Astrocyte (in vitro differentiated cells and primary cell): ENCODE data around the gene LMNA. TPM values are rescaled to one million over a fixed set of nuclear protein-coding genes. Genes with fewer than 3 reads are reported as not detected.

ENCODE experiments used
- DNase-seq: peaks from one replicate; pipeline ENCODE4 v3.0.0-alpha.2; 2010; ENCODE audit warnings: low read depth
- FAIRE-seq: peaks from 2 replicates; lab custom pipeline; 2011; peaks lifted over from hg19 to GRCh38; lab: Jason Lieb, UNC
- H2AFZ ChIP-seq: 2 replicates; pipeline ENCODE4 v1.6.0; 2012; ENCODE audit warnings: low read depth, low read length, inconsistent platforms
- H3K27ac ChIP-seq: 2 replicates; pipeline ENCODE4 v1.5.1; 2011; ENCODE audit warnings: low read depth, low read length, inconsistent platforms
- H3K27me3 ChIP-seq: 2 replicates; pipeline ENCODE4 v1.6.0; 2011; ENCODE audit warnings: low read length, inconsistent platforms; ENCODE audit not compliant: insufficient read depth
- H3K36me3 ChIP-seq: 2 replicates; pipeline ENCODE4 v1.5.1; 2011; ENCODE audit warnings: low read length, inconsistent platforms; ENCODE audit not compliant: insufficient read depth
- H3K4me1 ChIP-seq: 2 replicates; pipeline ENCODE4 v1.5.1; 2011; ENCODE audit warnings: low read length, inconsistent platforms; ENCODE audit not compliant: insufficient read depth
- H3K4me2 ChIP-seq: 2 replicates; pipeline ENCODE4 v1.6.0; 2012; ENCODE audit warnings: low read length, inconsistent platforms
- H3K4me3 ChIP-seq: 2 replicates; pipeline ENCODE4 v1.5.1; 2011; ENCODE audit warnings: low read depth, mild to moderate bottlenecking, low read length, inconsistent platforms; ENCODE audit not compliant: insufficient read depth
- H3K79me2 ChIP-seq: 2 replicates; pipeline ENCODE4 v1.6.0; 2012; ENCODE audit warnings: mild to moderate bottlenecking, low read length, inconsistent platforms; ENCODE audit not compliant: insufficient read depth
- H3K9ac ChIP-seq: 2 replicates; pipeline ENCODE4 v1.6.0; 2012; ENCODE audit warnings: mild to moderate bottlenecking, low read length, inconsistent platforms
- H3K9me3 ChIP-seq: 2 replicates; pipeline ENCODE4 v1.5.1; 2012; ENCODE audit warnings: low read depth, mild to moderate bottlenecking, low read length, inconsistent platforms; ENCODE audit not compliant: insufficient read depth
- H4K20me1 ChIP-seq: 2 replicates; pipeline ENCODE4 v1.6.0; 2012; ENCODE audit warnings: low read length, inconsistent platforms; ENCODE audit not compliant: insufficient read depth
- H3K27ac Mint-ChIP-seq: one replicate; pipeline ENCODE4 v1.8.0; 2021; ENCODE audit warnings: mild to moderate bottlenecking, mixed read lengths; ENCODE audit not compliant: unreplicated experiment
- H3K27me3 Mint-ChIP-seq: one replicate; pipeline ENCODE4 v1.8.0; 2021; ENCODE audit warnings: low read depth, mixed read lengths; ENCODE audit not compliant: unreplicated experiment
- H3K36me3 Mint-ChIP-seq: one replicate; pipeline ENCODE4 v1.8.0; 2021; ENCODE audit warnings: low read depth, mixed read lengths; ENCODE audit not compliant: unreplicated experiment
- H3K4me1 Mint-ChIP-seq: one replicate; pipeline ENCODE4 v1.8.0; 2021; ENCODE audit warnings: low read depth, mixed read lengths; ENCODE audit not compliant: unreplicated experiment
- H3K4me3 Mint-ChIP-seq: one replicate; pipeline ENCODE4 v1.8.0; 2021; ENCODE audit warnings: mild to moderate bottlenecking, moderate library complexity, mixed read lengths; ENCODE audit not compliant: unreplicated experiment
- H3K9me3 Mint-ChIP-seq: one replicate; pipeline ENCODE4 v1.8.0; 2021; ENCODE audit warnings: mild to moderate bottlenecking, mixed read lengths; ENCODE audit not compliant: unreplicated experiment
- EZH2 ChIP-seq: IDR thresholded peaks from 2 replicates; pipeline ENCODE4 v1.6.1; 2012; ENCODE audit warnings: mild to moderate bottlenecking, low read length, inconsistent platforms; ENCODE audit not compliant: insufficient read depth
- total RNA-seq: library from RNA; stranded (reverse); gene quantifications from 2 replicates; pipeline ENCODE4 v1.2.1, GENCODE V29; 2021
- TF ChIP-seq, protein P1 (sequence below): IDR thresholded peaks from 2 replicates; pipeline ENCODE4 v1.5.1; 2011; ENCODE audit warnings: low read depth, mild to moderate bottlenecking, inconsistent platforms, low read length, moderate library complexity; ENCODE audit not compliant: insufficient read depth

Gene LMNA
- total RNA-seq, 1 donor from 2014 or later, result 464 TPM

DNA sequence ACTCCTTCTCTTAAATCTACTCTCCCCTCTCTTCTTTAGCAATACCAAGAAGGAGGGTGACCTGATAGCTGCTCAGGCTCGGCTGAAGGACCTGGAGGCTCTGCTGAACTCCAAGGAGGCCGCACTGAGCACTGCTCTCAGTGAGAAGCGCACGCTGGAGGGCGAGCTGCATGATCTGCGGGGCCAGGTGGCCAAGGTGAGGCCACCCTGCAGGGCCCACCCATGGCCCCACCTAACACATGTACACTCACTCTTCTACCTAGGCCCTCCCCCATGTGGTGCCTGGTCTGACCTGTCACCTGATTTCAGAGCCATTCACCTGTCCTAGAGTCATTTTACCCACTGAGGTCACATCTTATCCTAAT is 16.0 kb downstream of the LMNA start:
- H4K20me1 ChIP-seq, result peaks cover 57% of the 10 kb centered on the region
- H3K27me3 ChIP-seq, result no peaks in the 10 kb centered on the region
- Mint-ChIP-seq H3K9me3 (no peaks in the 10 kb centered on the region), H3K4me3 (no peak overlapping the region), H3K4me1 (peaks cover 37% of the 10 kb centered on the region), H3K27ac (peak overlapping the region; percentile 58), H3K27me3 (no peaks in the 10 kb centered on the region), H3K36me3 (peaks cover 2% of the 10 kb centered on the region)
- peak overlapping the region; percentile 93 for H3K9ac ChIP-seq
- H3K9me3 ChIP-seq, result no peaks in the 10 kb centered on the region
- peak overlapping the region; percentile 26 for H3K4me2 ChIP-seq
- H3K27ac ChIP-seq, result peak overlapping the region; percentile 100
- H2AFZ ChIP-seq, result no peak overlapping the region
- H3K79me2 ChIP-seq, result peaks cover 88% of the 10 kb centered on the region
- DNase-seq (no peak), FAIRE-seq (no peak)
- H3K36me3 ChIP-seq, result peaks cover 36% of the 10 kb centered on the region
- H3K4me3 ChIP-seq, result no peak overlapping the region
- peaks cover 48% of the 10 kb centered on the region for H3K4me1 ChIP-seq
- TF ChIP-seq, protein P1, sequence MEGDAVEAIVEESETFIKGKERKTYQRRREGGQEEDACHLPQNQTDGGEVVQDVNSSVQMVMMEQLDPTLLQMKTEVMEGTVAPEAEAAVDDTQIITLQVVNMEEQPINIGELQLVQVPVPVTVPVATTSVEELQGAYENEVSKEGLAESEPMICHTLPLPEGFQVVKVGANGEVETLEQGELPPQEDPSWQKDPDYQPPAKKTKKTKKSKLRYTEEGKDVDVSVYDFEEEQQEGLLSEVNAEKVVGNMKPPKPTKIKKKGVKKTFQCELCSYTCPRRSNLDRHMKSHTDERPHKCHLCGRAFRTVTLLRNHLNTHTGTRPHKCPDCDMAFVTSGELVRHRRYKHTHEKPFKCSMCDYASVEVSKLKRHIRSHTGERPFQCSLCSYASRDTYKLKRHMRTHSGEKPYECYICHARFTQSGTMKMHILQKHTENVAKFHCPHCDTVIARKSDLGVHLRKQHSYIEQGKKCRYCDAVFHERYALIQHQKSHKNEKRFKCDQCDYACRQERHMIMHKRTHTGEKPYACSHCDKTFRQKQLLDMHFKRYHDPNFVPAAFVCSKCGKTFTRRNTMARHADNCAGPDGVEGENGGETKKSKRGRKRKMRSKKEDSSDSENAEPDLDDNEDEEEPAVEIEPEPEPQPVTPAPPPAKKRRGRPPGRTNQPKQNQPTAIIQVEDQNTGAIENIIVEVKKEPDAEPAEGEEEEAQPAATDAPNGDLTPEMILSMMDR, result no peak
- no peak for TF ChIP-seq EZH2

GRCh38 chr1:156134716-156135435 is 20.4 kb downstream of the LMNA start:
- TF ChIP-seq, protein P1, result no peak
- TF ChIP-seq EZH2, result no peak
- H2AFZ ChIP-seq, result no peak overlapping the region
- Mint-ChIP-seq H3K36me3 (peaks cover 5% of the 10 kb centered on the region), H3K27ac (no peak overlapping the region), H3K4me3 (no peak overlapping the region), H3K27me3 (no peaks in the 10 kb centered on the region), H3K4me1 (peaks cover 5% of the 10 kb centered on the region), H3K9me3 (no peaks in the 10 kb centered on the region)
- H3K9ac ChIP-seq, result no peak overlapping the region
- H3K9me3 ChIP-seq, result no peaks in the 10 kb centered on the region
- H3K4me3 ChIP-seq, result no peak overlapping the region
- H3K27ac ChIP-seq, result no peak overlapping the region
- peaks cover 65% of the 10 kb centered on the region for H3K79me2 ChIP-seq
- H4K20me1 ChIP-seq, result peaks cover 82% of the 10 kb centered on the region
- H3K4me2 ChIP-seq, result no peak overlapping the region
- H3K4me1 ChIP-seq, result peaks cover 8% of the 10 kb centered on the region
- DNase-seq, result no peak
- FAIRE-seq, result no peak
- H3K36me3 ChIP-seq, result peaks cover 60% of the 10 kb centered on the region
- H3K27me3 ChIP-seq, result no peaks in the 10 kb centered on the region
